HG03196 (cell line): ENCODE results near the gene NOX5.

ENCODE experiments used
- ATAC-seq: cut with Tn5 transposase; IDR thresholded peaks from one replicate; pipeline ENCODE4 v1.9.1; 2021; ENCODE audit not compliant: unreplicated experiment

Gene NOX5

GRCh38 chr15:68990231-68990991 lies 24.1 kb upstream of the NOX5 start:
- no peak for ATAC-seq

- ATAC-seq = no peak
Observed at GRCh38 chr15:68990992-68991500, 23.4 kb upstream of the NOX5 start.

GRCh38 chr15:68991723-68992122 lies 22.8 kb upstream of the NOX5 start:
- no peak for ATAC-seq

GRCh38 chr15:68992696-68993095 lies 21.8 kb upstream of the NOX5 start:
- ATAC-seq = no peak

GRCh38 chr15:68993276-68993675 lies 21.2 kb upstream of the NOX5 start:
- no peak for ATAC-seq

GRCh38 chr15:68994149-68994548 lies 20.3 kb upstream of the NOX5 start:
- no peak for ATAC-seq

- no peak for ATAC-seq
Observed at GRCh38 chr15:68994981-68995761, 19.3 kb upstream of the NOX5 start.

GRCh38 chr15:68997050-68997449 lies 17.4 kb upstream of the NOX5 start:
- no peak for ATAC-seq

- ATAC-seq = no peak
Observed at GRCh38 chr15:68997930-68998777, 16.3 kb upstream of the NOX5 start.

- no peak for ATAC-seq
Observed at GRCh38 chr15:68999091-68999490, 15.4 kb upstream of the NOX5 start.

GRCh38 chr15:69000091-69000490 lies 14.4 kb upstream of the NOX5 start:
- ATAC-seq = no peak

GRCh38 chr15:69000725-69001503 lies 13.6 kb upstream of the NOX5 start:
- no peak for ATAC-seq

GRCh38 chr15:69002783-69003182 lies 11.7 kb upstream of the NOX5 start:
- ATAC-seq = no peak

- no peak for ATAC-seq
Observed at GRCh38 chr15:69004011-69004410, 10.5 kb upstream of the NOX5 start.

GRCh38 chr15:69008056-69008455 lies 6.4 kb upstream of the NOX5 start:
- no peak for ATAC-seq

GRCh38 chr15:69009341-69009740 lies 5.2 kb upstream of the NOX5 start:
- no peak for ATAC-seq

GRCh38 chr15:69011641-69012040 lies 2.9 kb upstream of the NOX5 start:
- ATAC-seq = no peak

GRCh38 chr15:69012761-69013364 lies 1.6 kb upstream of the NOX5 start:
- no peak for ATAC-seq

- no peak for ATAC-seq
Observed at GRCh38 chr15:69013726-69014406, 629 bp upstream of the NOX5 start.

GRCh38 chr15:69015591-69015990 lies 1.1 kb downstream of the NOX5 start:
- no peak for ATAC-seq
